Epithelial cell of proximal tubule (primary cell): ENCODE measurements around the gene HES2. TPM values are rescaled to one million over a fixed set of nuclear protein-coding genes. Genes with fewer than 3 reads are reported as not detected.
A peak's percentile ranks its signal among the peaks of the same experiment; 100 is the strongest.
"Not testable (repeated sequence)": the region's sequence is repeated elsewhere in the genome, so short reads cannot be mapped to it uniquely, and the experiment has no call there.

ENCODE experiments used
- DNase-seq: peaks from one replicate; pipeline ENCODE4 v3.0.0-alpha.2; 2011; ENCODE audit warnings: low read depth
- H3K4me3 ChIP-seq: 2 replicates; pipeline ENCODE4 v1.5.1; 2011; ENCODE audit warnings: low read depth, mild to moderate bottlenecking, low read length
- total RNA-seq: library from RNA; depleted of rRNA; stranded (reverse); fragments of >200 nt; gene quantifications from 2 replicates; pipeline ENCODE4 v1.2.3, GENCODE V29; 2015
- TF ChIP-seq, protein P1 (sequence below): conservative IDR thresholded peaks from 2 replicates; pipeline ENCODE4 v1.5.1; 2012; ENCODE audit warnings: low read depth, mild to moderate bottlenecking, low read length

HES2 gene
- total RNA-seq, 1 donor from 2014 or later: 6.2 TPM

DNA sequence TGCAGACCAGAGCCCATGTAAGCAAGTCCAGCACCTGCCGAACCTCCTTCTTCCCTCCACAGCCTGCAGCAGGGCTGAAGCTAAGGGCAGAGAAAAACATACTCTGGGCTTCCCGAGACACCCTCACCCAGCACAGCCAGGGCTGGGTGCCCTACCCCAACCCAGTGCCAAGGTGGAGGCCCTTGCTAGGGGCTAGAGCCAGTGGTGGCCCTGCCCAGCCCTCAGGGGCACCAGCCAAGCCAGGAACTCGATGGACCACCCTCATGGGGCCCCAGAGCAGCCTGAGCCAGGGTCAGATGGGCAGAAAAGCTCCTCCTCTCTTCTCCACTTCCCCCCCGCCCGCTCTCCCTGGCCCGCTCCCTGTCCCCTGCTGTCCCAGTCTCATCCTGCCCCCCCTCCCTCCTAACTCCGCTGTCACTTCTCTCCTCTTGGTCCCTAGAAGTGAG is 30.3 kb upstream of the HES2 start:
- H3K4me3 ChIP-seq: no peak overlapping the region
- DNase-seq: no peak
- TF ChIP-seq, protein P1, sequence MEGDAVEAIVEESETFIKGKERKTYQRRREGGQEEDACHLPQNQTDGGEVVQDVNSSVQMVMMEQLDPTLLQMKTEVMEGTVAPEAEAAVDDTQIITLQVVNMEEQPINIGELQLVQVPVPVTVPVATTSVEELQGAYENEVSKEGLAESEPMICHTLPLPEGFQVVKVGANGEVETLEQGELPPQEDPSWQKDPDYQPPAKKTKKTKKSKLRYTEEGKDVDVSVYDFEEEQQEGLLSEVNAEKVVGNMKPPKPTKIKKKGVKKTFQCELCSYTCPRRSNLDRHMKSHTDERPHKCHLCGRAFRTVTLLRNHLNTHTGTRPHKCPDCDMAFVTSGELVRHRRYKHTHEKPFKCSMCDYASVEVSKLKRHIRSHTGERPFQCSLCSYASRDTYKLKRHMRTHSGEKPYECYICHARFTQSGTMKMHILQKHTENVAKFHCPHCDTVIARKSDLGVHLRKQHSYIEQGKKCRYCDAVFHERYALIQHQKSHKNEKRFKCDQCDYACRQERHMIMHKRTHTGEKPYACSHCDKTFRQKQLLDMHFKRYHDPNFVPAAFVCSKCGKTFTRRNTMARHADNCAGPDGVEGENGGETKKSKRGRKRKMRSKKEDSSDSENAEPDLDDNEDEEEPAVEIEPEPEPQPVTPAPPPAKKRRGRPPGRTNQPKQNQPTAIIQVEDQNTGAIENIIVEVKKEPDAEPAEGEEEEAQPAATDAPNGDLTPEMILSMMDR: no peak

DNA sequence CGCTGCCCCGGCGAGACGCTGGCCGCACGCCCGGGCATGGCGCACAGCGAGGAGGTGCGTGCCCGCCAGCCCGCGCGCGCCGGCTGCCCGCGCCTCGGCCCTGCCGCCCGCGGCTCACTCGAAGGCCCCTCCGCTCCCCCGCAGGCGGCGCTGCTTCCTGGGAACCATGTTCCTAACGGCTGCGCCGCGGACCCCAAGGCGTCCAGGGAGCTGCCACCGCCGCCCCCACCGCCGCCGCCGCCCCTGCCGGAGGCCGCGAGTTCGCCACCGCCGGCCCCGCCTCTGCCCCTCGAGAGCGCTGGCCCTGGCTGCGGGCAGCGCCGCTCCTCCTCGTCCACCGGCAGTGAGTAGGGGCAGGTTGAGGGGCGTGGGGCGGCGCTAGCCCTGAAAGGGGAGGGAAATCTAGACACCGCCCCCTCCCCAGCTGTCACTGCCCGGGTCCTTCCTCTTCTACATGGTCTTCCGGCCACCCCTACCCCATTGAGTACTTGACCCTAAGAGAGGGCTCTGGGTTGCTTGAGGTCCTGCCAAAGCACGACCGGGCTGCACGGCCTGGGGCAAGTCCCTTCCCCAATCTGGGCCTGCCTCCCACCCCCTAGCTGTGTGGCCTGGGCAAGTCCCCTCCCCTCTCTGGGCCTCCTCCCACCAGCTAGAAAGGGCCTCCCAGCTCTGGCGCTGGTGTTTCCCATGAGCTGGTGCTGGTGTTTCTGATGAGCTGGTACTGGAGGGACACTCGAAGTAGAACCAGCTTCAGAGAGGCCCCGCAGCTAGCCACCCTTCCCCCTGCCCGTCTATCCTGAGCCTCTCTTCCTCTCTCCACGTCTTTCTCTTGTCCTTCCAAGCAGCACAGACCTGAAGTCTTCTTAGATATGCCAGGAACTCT is 29.3 kb upstream of the HES2 start:
- TF ChIP-seq, protein P1: no peak
- no peak overlapping the region for H3K4me3 ChIP-seq
- no peak for DNase-seq

DNA sequence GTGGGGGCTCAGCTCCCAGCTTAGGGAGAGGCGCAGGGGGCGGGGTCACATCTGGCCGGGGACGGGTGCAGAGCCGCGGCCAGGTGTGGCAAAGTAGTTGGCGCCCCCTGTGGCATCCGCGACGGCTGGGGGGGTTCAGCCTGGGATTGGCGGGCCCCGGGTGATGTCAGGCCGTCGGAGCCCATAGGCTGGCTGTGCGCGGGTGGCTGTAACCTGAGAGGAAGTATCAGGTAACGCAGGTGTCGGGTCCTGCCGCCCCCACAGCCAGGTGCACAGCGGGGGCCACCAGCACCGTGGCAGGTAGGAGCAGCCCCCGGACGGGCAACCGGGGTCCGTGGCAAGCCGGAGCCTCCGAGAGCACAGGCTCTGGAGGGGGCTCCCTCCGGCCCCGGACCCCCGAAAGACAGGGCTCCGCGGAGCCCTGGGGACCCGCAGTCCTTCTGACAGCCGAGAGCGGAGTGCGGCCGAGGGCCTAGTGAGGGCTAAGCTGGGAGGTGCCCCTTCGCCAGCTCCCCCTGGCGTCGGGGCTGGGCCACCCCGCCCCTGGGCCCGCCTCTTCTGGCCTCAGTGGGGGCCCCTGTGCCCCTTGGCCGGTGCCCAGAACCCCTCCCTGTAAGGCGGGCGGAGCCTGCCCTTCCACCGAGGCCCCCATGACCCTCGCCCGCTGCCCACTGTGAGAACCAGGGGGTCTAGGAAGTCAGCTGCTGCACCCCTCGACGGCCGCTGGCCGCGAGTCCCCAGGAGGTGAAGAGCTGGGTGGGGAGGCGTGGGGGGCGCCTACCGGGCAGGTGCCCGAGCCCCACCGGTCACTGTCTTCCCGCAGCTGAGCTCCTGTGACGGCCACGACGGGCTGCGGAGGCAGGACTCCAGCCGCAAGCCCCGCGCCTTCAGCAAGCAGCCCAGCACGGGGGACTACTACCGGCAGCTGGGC is 28.4 kb upstream of the HES2 start:
- TF ChIP-seq, protein P1: peak; percentile 11
- DNase-seq: no peak
- H3K4me3 ChIP-seq: no peak overlapping the region

DNA sequence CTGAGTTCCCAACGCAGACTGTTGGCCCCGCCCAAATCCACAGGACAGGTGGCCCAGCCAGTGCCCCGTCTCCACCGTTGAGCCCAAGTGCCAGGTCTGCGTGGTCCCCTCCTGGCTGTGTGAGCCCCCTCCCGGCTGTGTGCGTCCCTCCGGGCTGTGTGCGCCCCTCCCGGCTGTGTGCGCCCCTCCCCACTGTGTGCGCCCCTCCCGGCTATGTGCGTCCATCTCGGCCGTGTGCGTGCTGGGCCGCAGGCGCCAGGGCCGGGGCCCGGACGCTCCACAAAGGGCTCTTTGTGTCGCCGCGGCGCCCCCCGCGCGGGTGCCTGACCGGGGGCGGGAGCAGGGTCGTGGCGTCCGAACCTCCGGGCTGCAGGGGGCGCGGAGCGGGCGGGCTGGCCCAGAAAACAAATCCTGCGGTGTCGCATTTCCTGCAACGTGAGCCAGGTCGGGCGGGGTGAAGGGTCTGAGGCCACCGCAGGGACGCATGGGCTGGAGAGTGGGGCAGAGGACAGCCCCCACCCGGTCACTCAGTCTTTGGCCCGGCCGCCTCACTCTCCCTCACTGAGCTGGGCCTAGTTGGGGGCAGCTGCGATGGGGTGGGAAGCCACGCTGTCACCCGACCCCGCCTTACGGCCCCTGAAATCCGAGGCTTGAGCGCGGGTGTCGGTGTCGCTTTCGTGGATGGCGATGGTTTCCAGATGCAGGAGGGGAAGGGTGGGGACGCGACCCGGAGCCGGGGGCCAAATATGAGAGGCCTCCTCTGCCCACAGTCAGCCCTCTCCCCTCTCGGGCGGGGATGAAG is 27.5 kb upstream of the HES2 start:
- no peak overlapping the region for H3K4me3 ChIP-seq
- DNase-seq: no peak
- TF ChIP-seq, protein P1: no peak

DNA sequence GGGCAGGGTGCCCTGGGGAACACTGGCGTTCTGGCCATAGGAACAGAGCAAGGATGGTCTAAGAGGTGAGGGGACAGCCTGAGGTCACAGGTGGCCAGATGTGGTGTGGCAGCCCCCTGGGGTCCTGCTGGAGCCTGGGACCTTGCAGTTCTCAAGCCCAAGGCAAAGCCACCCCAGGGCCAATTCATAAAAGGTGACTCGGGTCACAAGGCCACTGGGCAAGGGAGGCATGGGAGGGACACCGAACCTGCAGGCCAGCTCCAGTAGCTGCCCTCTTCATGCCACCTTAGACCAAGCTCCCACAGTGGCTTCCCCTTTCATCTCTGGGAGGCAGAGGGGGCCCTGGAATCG is 26.9 kb upstream of the HES2 start:
- no peak overlapping the region for H3K4me3 ChIP-seq
- TF ChIP-seq, protein P1: no peak
- DNase-seq: no peak

DNA sequence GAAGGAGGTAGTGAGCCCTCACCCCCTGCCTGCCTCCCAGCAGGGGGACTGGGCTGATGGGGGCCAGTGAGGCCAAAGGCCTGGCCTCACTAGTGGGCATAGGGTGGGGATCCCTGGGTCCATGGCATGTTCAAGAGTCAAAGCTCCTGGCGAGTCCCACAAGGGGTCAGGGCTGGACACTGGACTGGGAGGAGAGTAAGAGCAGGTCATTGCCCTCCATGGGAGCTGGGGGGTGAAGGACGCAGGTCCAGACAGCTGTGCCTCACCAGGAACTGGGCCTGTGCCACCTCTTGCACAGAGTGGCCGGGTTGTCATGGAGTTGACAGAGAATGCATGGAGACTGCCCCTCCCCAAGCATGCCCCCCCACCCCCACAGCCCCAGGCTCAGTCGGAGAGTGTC is 26.2 kb upstream of the HES2 start:
- not testable (repeated sequence) for DNase-seq, H3K4me3 ChIP-seq
